Measurements from ENCODE around the gene GSPT2.

Gene GSPT2

GRCh38 chrX:51759055-51759839, 16.0 kb downstream of the GSPT2 start:
- Histone ChIP-seq H3K27ac (ENCODE audit: low read depth, low read length) (no peak overlapping the region), H3K4me3 (ENCODE audit: low read depth in 1 of 5, low read length in 5 of 5) (no peak overlapping the region), H3K9ac (ENCODE audit: low read length in 5 of 5) (no peak overlapping the region), H3K4me1 (ENCODE audit: control insufficient read depth in 5 of 5, insufficient read depth in 5 of 5, low read length in 5 of 5) (no peaks in the 10 kb centered on the region), H3K27me3 (ENCODE audit: control insufficient read depth in 5 of 5, insufficient read depth in 4 of 5, low read length in 5 of 5) (peaks cover 0 to 13% (median 5%) of the 10 kb centered on the region in 5 donors), H3K36me3 (ENCODE audit: control insufficient read depth in 5 of 5, insufficient read depth in 5 of 5, low read length in 5 of 5) (no peaks in the 10 kb centered on the region), H3K9me3 (ENCODE audit: control insufficient read depth in 5 of 5, low read length in 5 of 5) (no peaks in the 10 kb centered on the region)

- Histone ChIP-seq H3K9me3 (ENCODE audit: control insufficient read depth in 5 of 5, low read length in 5 of 5) (peaks cover 0 to 1% (median 0%) of the 10 kb centered on the region in 5 donors), H3K4me1 (ENCODE audit: control insufficient read depth in 5 of 5, insufficient read depth in 5 of 5, low read length in 5 of 5) (no peaks in the 10 kb centered on the region), H3K27me3 (ENCODE audit: control insufficient read depth in 5 of 5, insufficient read depth in 4 of 5, low read length in 5 of 5) (peaks cover 0 to 8% (median 0%) of the 10 kb centered on the region in 5 donors), H3K9ac (ENCODE audit: low read length in 5 of 5) (no peak overlapping the region), H3K4me3 (ENCODE audit: low read depth in 1 of 5, low read length in 5 of 5) (no peak overlapping the region), H3K27ac (ENCODE audit: low read depth, low read length) (no peak overlapping the region), H3K36me3 (ENCODE audit: control insufficient read depth in 5 of 5, insufficient read depth in 5 of 5, low read length in 5 of 5) (no peaks in the 10 kb centered on the region)
These were observed 17.4 kb downstream of the GSPT2 start for GRCh38 chrX:51760657-51761056.

GRCh38 chrX:51766546-51766945, 23.3 kb downstream of the GSPT2 start:
- no peaks in the 10 kb centered on the region for H3K36me3 ChIP-seq (ENCODE audit: control insufficient read depth in 5 of 5, insufficient read depth in 5 of 5, low read length in 5 of 5)
- H3K4me3 ChIP-seq (ENCODE audit: low read depth in 1 of 5, low read length in 5 of 5) = no peak overlapping the region
- H3K9me3 ChIP-seq (ENCODE audit: control insufficient read depth in 5 of 5, low read length in 5 of 5) = peaks cover 0 to 8% (median 4%) of the 10 kb centered on the region in 5 donors
- no peaks in the 10 kb centered on the region for H3K4me1 ChIP-seq (ENCODE audit: control insufficient read depth in 5 of 5, insufficient read depth in 5 of 5, low read length in 5 of 5)
- peaks cover 0 to 12% (median 2%) of the 10 kb centered on the region in 5 donors for H3K27me3 ChIP-seq (ENCODE audit: control insufficient read depth in 5 of 5, insufficient read depth in 4 of 5, low read length in 5 of 5)
- no peak overlapping the region for H3K27ac ChIP-seq (ENCODE audit: low read depth, low read length)
- H3K9ac ChIP-seq (ENCODE audit: low read length in 5 of 5) = no peak overlapping the region

GRCh38 chrX:51776851-51777250, 33.6 kb downstream of the GSPT2 start:
- H3K9me3 ChIP-seq (ENCODE audit: control insufficient read depth in 5 of 5, low read length in 5 of 5) = no peaks in the 10 kb centered on the region
- H3K27ac ChIP-seq (ENCODE audit: low read depth, low read length) = no peak overlapping the region
- peaks cover 0 to 10% (median 4%) of the 10 kb centered on the region in 5 donors for H3K27me3 ChIP-seq (ENCODE audit: control insufficient read depth in 5 of 5, insufficient read depth in 4 of 5, low read length in 5 of 5)
- no peaks in the 10 kb centered on the region for H3K4me1 ChIP-seq (ENCODE audit: control insufficient read depth in 5 of 5, insufficient read depth in 5 of 5, low read length in 5 of 5)
- H3K4me3 ChIP-seq (ENCODE audit: low read depth in 1 of 5, low read length in 5 of 5) = no peak overlapping the region
- H3K36me3 ChIP-seq (ENCODE audit: control insufficient read depth in 5 of 5, insufficient read depth in 5 of 5, low read length in 5 of 5) = no peaks in the 10 kb centered on the region
- H3K9ac ChIP-seq (ENCODE audit: low read length in 5 of 5) = no peak overlapping the region

GRCh38 chrX:51779306-51779705, 36.1 kb downstream of the GSPT2 start:
- no peak overlapping the region for H3K9ac ChIP-seq (ENCODE audit: low read length in 5 of 5)
- no peaks in the 10 kb centered on the region for H3K36me3 ChIP-seq (ENCODE audit: control insufficient read depth in 5 of 5, insufficient read depth in 5 of 5, low read length in 5 of 5)
- H3K4me3 ChIP-seq (ENCODE audit: low read depth in 1 of 5, low read length in 5 of 5) = no peak overlapping the region
- no peaks in the 10 kb centered on the region for H3K9me3 ChIP-seq (ENCODE audit: control insufficient read depth in 5 of 5, low read length in 5 of 5)
- no peaks in the 10 kb centered on the region for H3K4me1 ChIP-seq (ENCODE audit: control insufficient read depth in 5 of 5, insufficient read depth in 5 of 5, low read length in 5 of 5)
- peaks cover 0 to 8% (median 4%) of the 10 kb centered on the region in 5 donors for H3K27me3 ChIP-seq (ENCODE audit: control insufficient read depth in 5 of 5, insufficient read depth in 4 of 5, low read length in 5 of 5)
- H3K27ac ChIP-seq (ENCODE audit: low read depth, low read length) = no peak overlapping the region

- H3K27me3 ChIP-seq (ENCODE audit: control insufficient read depth in 5 of 5, insufficient read depth in 4 of 5, low read length in 5 of 5) = no peaks in the 10 kb centered on the region
- no peaks in the 10 kb centered on the region for H3K9me3 ChIP-seq (ENCODE audit: control insufficient read depth in 5 of 5, low read length in 5 of 5)
- no peak overlapping the region for H3K27ac ChIP-seq (ENCODE audit: low read depth, low read length)
- H3K36me3 ChIP-seq (ENCODE audit: control insufficient read depth in 5 of 5, insufficient read depth in 5 of 5, low read length in 5 of 5) = no peaks in the 10 kb centered on the region
- no peak overlapping the region for H3K4me3 ChIP-seq (ENCODE audit: low read depth in 1 of 5, low read length in 5 of 5)
- H3K9ac ChIP-seq (ENCODE audit: low read length in 5 of 5) = no peak overlapping the region
- no peaks in the 10 kb centered on the region for H3K4me1 ChIP-seq (ENCODE audit: control insufficient read depth in 5 of 5, insufficient read depth in 5 of 5, low read length in 5 of 5)
These were observed 51.9 kb downstream of the GSPT2 start for GRCh38 chrX:51795136-51795535.
